Measurements from ENCODE around the gene BCL3.

DNA sequence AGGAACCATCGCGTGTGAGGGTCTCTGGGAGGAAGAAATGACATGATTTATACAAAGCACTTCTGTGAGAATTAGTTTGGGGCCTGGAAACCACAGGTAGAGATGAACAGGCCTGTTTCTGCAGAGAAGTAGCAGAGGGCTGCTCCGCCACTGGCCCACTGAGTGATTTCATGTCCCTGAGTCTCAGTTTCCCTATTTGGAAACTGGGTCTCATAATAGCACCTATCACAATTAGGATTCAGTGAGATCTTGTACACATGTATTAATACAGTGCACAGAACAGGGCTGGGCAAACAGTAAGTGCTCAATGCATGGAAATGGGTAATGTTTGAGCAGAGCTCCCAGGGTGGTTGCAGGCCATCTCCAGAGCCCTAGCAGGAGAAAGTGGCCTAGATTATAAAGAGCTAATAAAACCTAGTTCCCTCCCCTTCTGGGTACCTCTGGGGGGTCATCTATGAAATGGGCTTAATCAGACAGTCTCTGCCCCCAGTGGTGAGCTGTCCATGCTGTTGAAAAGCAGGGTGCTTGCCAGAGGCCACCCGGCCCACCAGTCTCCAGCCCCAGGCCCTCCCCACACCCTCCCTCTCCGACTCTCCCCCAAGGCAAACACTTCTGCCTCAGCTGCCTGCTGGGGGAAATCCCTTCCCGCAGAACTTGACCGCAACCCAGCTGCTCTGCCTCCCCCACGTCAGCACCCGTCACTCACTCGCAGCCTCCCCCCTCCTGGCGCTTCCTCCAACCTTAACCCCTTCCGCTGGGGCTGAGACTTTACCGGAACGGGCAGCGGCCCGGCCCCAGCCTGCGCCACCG is 4.5 kb downstream of the BCL3 start:
- TF ChIP-seq, protein P1, sequence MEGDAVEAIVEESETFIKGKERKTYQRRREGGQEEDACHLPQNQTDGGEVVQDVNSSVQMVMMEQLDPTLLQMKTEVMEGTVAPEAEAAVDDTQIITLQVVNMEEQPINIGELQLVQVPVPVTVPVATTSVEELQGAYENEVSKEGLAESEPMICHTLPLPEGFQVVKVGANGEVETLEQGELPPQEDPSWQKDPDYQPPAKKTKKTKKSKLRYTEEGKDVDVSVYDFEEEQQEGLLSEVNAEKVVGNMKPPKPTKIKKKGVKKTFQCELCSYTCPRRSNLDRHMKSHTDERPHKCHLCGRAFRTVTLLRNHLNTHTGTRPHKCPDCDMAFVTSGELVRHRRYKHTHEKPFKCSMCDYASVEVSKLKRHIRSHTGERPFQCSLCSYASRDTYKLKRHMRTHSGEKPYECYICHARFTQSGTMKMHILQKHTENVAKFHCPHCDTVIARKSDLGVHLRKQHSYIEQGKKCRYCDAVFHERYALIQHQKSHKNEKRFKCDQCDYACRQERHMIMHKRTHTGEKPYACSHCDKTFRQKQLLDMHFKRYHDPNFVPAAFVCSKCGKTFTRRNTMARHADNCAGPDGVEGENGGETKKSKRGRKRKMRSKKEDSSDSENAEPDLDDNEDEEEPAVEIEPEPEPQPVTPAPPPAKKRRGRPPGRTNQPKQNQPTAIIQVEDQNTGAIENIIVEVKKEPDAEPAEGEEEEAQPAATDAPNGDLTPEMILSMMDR (IDR thresholded peaks at IDR 0.05; ENCODE audit: low read length) = no peak
- no peak for TF ChIP-seq EZH2 (IDR thresholded peaks at IDR 0.05; ENCODE audit: borderline replicate concordance, low read length)
